Muscle layer of colon (tissue), 2 donors: Measurements from ENCODE around the gene SLC10A1.

Experiments
- H3K27ac ChIP-seq: one replicate; pipeline ENCODE4 v1.7.0; 2013; ENCODE audit warnings: low read depth, mild to moderate bottlenecking, low read length, moderate library complexity
- H3K27me3 ChIP-seq, 2 donors: one replicate each; pipeline ENCODE4 v1.7.0; 2013; ENCODE audit warnings: low read length in 2 of 2, mild to moderate bottlenecking in 2 of 2; ENCODE audit not compliant: insufficient read depth in 2 of 2, control insufficient read depth in 1 of 2
- H3K36me3 ChIP-seq: one replicate; pipeline ENCODE4 v1.7.0; 2013; ENCODE audit warnings: mild to moderate bottlenecking, low read length; ENCODE audit not compliant: insufficient read depth
- H3K4me1 ChIP-seq: one replicate; pipeline ENCODE4 v1.7.0; 2013; ENCODE audit warnings: mild to moderate bottlenecking, low read length; ENCODE audit not compliant: insufficient read depth
- H3K4me3 ChIP-seq, 2 donors: one replicate each; pipeline ENCODE4 v1.7.0; 2013; ENCODE audit warnings: low read length in 2 of 2, low read depth in 1 of 2, mild to moderate bottlenecking in 1 of 2, moderate library complexity in 1 of 2
- H3K9ac ChIP-seq: one replicate; pipeline ENCODE4 v1.7.0; 2013; ENCODE audit warnings: low read length
- H3K9me3 ChIP-seq: one replicate; pipeline ENCODE4 v1.7.0; 2013; ENCODE audit warnings: mild to moderate bottlenecking, low read length
- donor health status: abdominal sarcoma.
- donor health status: Adenocarcinoma of cecum.

SLC10A1 gene

GRCh38 chr14:69780092-69780491 is 16.9 kb downstream of the SLC10A1 start:
- no peak overlapping the region for H3K27ac ChIP-seq
- peaks cover 9% of the 10 kb centered on the region for H3K4me1 ChIP-seq
- no peaks in the 10 kb centered on the region for H3K27me3 ChIP-seq
- no peak overlapping the region for H3K9ac ChIP-seq
- peaks cover 48% of the 10 kb centered on the region for H3K36me3 ChIP-seq
- no peaks in the 10 kb centered on the region for H3K9me3 ChIP-seq
- no peak overlapping the region for H3K4me3 ChIP-seq

- Histone ChIP-seq H3K4me3 (no peak overlapping the region), H3K4me1 (peaks cover 9% of the 10 kb centered on the region)
Measured at GRCh38 chr14:69779088-69779487, 18.0 kb downstream of the SLC10A1 start.

GRCh38 chr14:69776875-69777453 is 20.1 kb downstream of the SLC10A1 start:
- peaks cover 77% of the 10 kb centered on the region for H3K36me3 ChIP-seq
- no peaks in the 10 kb centered on the region for H3K9me3 ChIP-seq
- H3K27ac ChIP-seq: no peak overlapping the region
- no peaks in the 10 kb centered on the region for H3K27me3 ChIP-seq
- no peak overlapping the region for H3K9ac ChIP-seq
- peaks cover 9% of the 10 kb centered on the region for H3K4me1 ChIP-seq
- no peak overlapping the region for H3K4me3 ChIP-seq

More at GRCh38 chr14:69779088-69779487, 18.0 kb downstream of the SLC10A1 start:
- Histone ChIP-seq H3K9me3 (no peaks in the 10 kb centered on the region), H3K27ac (no peak overlapping the region), H3K27me3 (no peaks in the 10 kb centered on the region), H3K9ac (no peak overlapping the region), H3K36me3 (peaks cover 57% of the 10 kb centered on the region)

GRCh38 chr14:69775012-69775411 is 22.0 kb downstream of the SLC10A1 start:
- H3K27me3 ChIP-seq: no peaks in the 10 kb centered on the region
- H3K27ac ChIP-seq: no peak overlapping the region
- no peak overlapping the region for H3K9ac ChIP-seq
- H3K9me3 ChIP-seq: no peaks in the 10 kb centered on the region
- peaks cover 85% of the 10 kb centered on the region for H3K36me3 ChIP-seq
- H3K4me1 ChIP-seq: peaks cover 22% of the 10 kb centered on the region
- no peak overlapping the region for H3K4me3 ChIP-seq

GRCh38 chr14:69773571-69774276 is 23.3 kb downstream of the SLC10A1 start:
- Histone ChIP-seq H3K4me1 (peaks cover 33% of the 10 kb centered on the region), H3K9ac (no peak overlapping the region), H3K27ac (no peak overlapping the region), H3K36me3 (peaks cover 90% of the 10 kb centered on the region), H3K9me3 (no peaks in the 10 kb centered on the region), H3K27me3 (no peaks in the 10 kb centered on the region), H3K4me3 (no peak overlapping the region)

- no peaks in the 10 kb centered on the region for H3K9me3 ChIP-seq
- H3K27ac ChIP-seq: no peak overlapping the region
- H3K4me1 ChIP-seq: peaks cover 39% of the 10 kb centered on the region
- H3K27me3 ChIP-seq: no peaks in the 10 kb centered on the region
- peaks cover 88% of the 10 kb centered on the region for H3K36me3 ChIP-seq
- no peak overlapping the region for H3K9ac ChIP-seq
- no peak overlapping the region for H3K4me3 ChIP-seq
Measured at GRCh38 chr14:69772082-69773017, 24.7 kb downstream of the SLC10A1 start.

GRCh38 chr14:69771136-69771535 is 25.9 kb downstream of the SLC10A1 start:
- peaks cover 81% of the 10 kb centered on the region for H3K36me3 ChIP-seq

GRCh38 chr14:69770559-69770958 is 26.5 kb downstream of the SLC10A1 start:
- Histone ChIP-seq H3K4me1 (peaks cover 35% of the 10 kb centered on the region), H3K9ac (no peak overlapping the region), H3K27me3 (no peaks in the 10 kb centered on the region), H3K36me3 (peaks cover 75% of the 10 kb centered on the region), H3K9me3 (no peaks in the 10 kb centered on the region), H3K27ac (no peak overlapping the region), H3K4me3 (no peak overlapping the region)

More at GRCh38 chr14:69771136-69771535, 25.9 kb downstream of the SLC10A1 start:
- no peaks in the 10 kb centered on the region for H3K9me3 ChIP-seq
- H3K9ac ChIP-seq: no peak overlapping the region
- H3K4me1 ChIP-seq: peaks cover 38% of the 10 kb centered on the region
- H3K4me3 ChIP-seq: no peak overlapping the region
- no peaks in the 10 kb centered on the region for H3K27me3 ChIP-seq
- H3K27ac ChIP-seq: no peak overlapping the region

GRCh38 chr14:69769623-69770022 is 27.4 kb downstream of the SLC10A1 start:
- Histone ChIP-seq H3K27me3 (no peaks in the 10 kb centered on the region), H3K36me3 (peaks cover 66% of the 10 kb centered on the region), H3K27ac (no peak overlapping the region), H3K9me3 (no peaks in the 10 kb centered on the region), H3K9ac (no peak overlapping the region), H3K4me1 (peaks cover 34% of the 10 kb centered on the region), H3K4me3 (peak overlapping the region in 1 of 2 donors; percentile 24)

- Histone ChIP-seq H3K4me1 (peaks cover 34% of the 10 kb centered on the region), H3K36me3 (peaks cover 60% of the 10 kb centered on the region), H3K9ac (peak overlapping the region; percentile 100), H3K9me3 (no peaks in the 10 kb centered on the region), H3K27ac (no peak overlapping the region), H3K27me3 (no peaks in the 10 kb centered on the region), H3K4me3 (peak overlapping the region in 1 of 2 donors; percentile 78)
Measured at GRCh38 chr14:69768873-69769272, 28.2 kb downstream of the SLC10A1 start.

GRCh38 chr14:69767369-69767999 is 29.6 kb downstream of the SLC10A1 start:
- Histone ChIP-seq H3K36me3 (peaks cover 47% of the 10 kb centered on the region), H3K4me1 (peaks cover 34% of the 10 kb centered on the region), H3K9ac (peak overlapping the region; percentile 100), H3K27me3 (no peaks in the 10 kb centered on the region), H3K27ac (peak overlapping the region; percentile 100), H3K4me3 (peak overlapping the region; percentile 78 to 100), H3K9me3 (no peaks in the 10 kb centered on the region)
